ENCODE measurements around the gene STK11IP. TPM values are rescaled to one million over a fixed set of nuclear protein-coding genes. Genes with fewer than 3 reads are reported as not detected.

Gene STK11IP
- total RNA-seq, 1 donor from 2014 or later = 32.9 TPM

DNA sequence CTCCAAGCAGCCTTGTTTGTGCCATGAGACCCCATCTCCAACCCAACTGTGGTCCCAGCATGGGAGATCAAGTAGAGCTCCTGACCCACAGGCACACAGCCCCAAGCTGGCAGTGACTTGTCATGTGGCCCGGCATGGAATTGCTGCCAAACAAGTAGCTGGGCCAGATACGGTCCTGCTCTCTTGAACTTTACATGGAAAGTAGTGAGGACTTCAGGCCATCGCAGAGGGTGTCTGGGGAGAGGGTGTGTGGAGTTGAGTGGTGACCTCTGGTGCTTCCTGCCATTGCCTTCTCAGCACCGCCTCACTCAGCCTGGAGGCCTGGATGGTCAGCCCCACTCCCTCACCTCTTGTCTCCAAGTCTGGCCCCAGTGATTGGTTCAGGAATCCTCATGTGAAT lies 18.9 kb downstream of the STK11IP start:
- TF ChIP-seq, protein P1, sequence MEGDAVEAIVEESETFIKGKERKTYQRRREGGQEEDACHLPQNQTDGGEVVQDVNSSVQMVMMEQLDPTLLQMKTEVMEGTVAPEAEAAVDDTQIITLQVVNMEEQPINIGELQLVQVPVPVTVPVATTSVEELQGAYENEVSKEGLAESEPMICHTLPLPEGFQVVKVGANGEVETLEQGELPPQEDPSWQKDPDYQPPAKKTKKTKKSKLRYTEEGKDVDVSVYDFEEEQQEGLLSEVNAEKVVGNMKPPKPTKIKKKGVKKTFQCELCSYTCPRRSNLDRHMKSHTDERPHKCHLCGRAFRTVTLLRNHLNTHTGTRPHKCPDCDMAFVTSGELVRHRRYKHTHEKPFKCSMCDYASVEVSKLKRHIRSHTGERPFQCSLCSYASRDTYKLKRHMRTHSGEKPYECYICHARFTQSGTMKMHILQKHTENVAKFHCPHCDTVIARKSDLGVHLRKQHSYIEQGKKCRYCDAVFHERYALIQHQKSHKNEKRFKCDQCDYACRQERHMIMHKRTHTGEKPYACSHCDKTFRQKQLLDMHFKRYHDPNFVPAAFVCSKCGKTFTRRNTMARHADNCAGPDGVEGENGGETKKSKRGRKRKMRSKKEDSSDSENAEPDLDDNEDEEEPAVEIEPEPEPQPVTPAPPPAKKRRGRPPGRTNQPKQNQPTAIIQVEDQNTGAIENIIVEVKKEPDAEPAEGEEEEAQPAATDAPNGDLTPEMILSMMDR (conservative IDR thresholded peaks at IDR 0.05) = no peak
- H3K9me3 Mint-ChIP-seq = no peaks in the 10 kb centered on the region
- no peak for DNase-seq (ENCODE audit: low read depth, low spot score)
- H3K27ac Mint-ChIP-seq (ENCODE audit: unreplicated experiment) = no peak overlapping the region
- H3K4me3 Mint-ChIP-seq = no peak overlapping the region
- peaks cover 4% of the 10 kb centered on the region for H3K27me3 Mint-ChIP-seq (ENCODE audit: low read depth)
- no peaks in the 10 kb centered on the region for H3K4me1 Mint-ChIP-seq
- H3K36me3 Mint-ChIP-seq (ENCODE audit: low read depth) = no peaks in the 10 kb centered on the region

DNA sequence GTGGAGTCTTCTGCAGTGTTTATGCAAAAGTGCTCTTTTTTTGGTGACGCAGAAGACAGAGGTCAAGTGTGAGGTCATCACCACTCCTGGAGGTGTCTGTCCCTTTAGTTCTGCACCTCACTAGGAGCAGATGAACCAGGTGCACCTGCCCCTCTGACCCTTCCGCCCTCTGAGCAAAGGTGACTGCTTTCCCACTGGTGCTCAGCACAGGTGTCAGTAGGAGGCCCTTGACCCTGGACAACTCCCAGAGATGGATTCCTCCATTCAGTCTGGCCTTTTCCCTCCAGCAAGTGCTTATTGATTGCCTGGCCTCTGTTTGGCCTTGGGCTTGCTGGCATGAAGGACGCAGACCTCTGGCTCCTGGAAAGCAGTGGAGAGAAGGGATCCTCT lies 21.1 kb downstream of the STK11IP start:
- no peak overlapping the region for H3K27ac Mint-ChIP-seq (ENCODE audit: unreplicated experiment)

DNA sequence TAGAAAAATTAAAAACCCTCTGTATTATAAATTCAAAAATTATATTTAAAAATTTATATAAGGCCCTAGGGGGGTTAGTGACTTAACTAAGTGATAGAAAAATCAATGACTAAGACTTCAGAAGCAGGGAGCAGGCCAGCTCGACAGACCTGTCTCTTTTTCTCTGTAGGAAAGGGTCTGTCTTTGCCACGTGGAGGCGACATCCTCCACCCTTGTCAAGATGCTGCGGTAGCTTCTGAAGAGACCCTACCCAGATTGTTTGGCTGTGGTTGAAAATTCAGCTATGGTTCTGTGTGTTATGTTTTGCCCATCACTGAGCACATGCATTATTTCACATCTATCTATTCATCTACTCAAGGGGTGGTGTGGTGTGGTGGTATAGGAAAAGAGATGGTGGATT lies 21.6 kb downstream of the STK11IP start:
- Mint-ChIP-seq H3K36me3 (ENCODE audit: low read depth) (no peaks in the 10 kb centered on the region), H3K4me1 (no peaks in the 10 kb centered on the region), H3K27me3 (ENCODE audit: low read depth) (peaks cover 25% of the 10 kb centered on the region), H3K9me3 (no peaks in the 10 kb centered on the region), H3K27ac (ENCODE audit: unreplicated experiment) (no peak overlapping the region), H3K4me3 (no peak overlapping the region)
- no peak for DNase-seq (ENCODE audit: low read depth, low spot score)
- TF ChIP-seq, protein P1 (conservative IDR thresholded peaks at IDR 0.05) = peak; percentile 39

More for the DNA sequence above, 21.1 kb downstream of the STK11IP start:
- TF ChIP-seq, protein P1 (conservative IDR thresholded peaks at IDR 0.05) = no peak
- H3K4me1 Mint-ChIP-seq = no peaks in the 10 kb centered on the region
- peaks cover 20% of the 10 kb centered on the region for H3K27me3 Mint-ChIP-seq (ENCODE audit: low read depth)
- no peak for DNase-seq (ENCODE audit: low read depth, low spot score)
- no peak overlapping the region for H3K4me3 Mint-ChIP-seq
- no peaks in the 10 kb centered on the region for H3K9me3 Mint-ChIP-seq
- H3K36me3 Mint-ChIP-seq (ENCODE audit: low read depth) = no peaks in the 10 kb centered on the region

DNA sequence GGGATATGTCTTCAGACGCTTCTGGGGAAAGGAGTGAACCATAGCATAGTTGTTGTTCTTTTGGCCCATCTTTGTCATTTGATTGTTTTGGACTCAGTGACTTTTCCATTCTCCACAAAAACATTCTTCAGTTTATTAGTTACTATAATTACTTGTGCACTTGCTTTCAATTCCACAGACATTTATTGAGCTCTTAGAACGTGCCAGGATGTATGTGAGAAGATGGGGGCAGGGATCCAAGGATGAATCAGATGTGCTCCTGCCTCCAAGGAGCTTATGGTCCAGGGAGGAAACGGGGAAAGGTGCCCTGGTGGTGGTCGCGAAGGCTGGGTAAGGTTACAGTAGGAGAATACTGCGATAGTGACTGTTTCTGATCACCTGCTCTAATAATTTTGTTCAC lies 22.9 kb downstream of the STK11IP start:
- H3K27me3 Mint-ChIP-seq (ENCODE audit: low read depth) = peaks cover 26% of the 10 kb centered on the region
- H3K36me3 Mint-ChIP-seq (ENCODE audit: low read depth) = no peaks in the 10 kb centered on the region
- DNase-seq (ENCODE audit: low read depth, low spot score) = no peak
- H3K27ac Mint-ChIP-seq (ENCODE audit: unreplicated experiment) = no peak overlapping the region
- H3K4me3 Mint-ChIP-seq = no peak overlapping the region
- no peaks in the 10 kb centered on the region for H3K9me3 Mint-ChIP-seq
- TF ChIP-seq, protein P1 (conservative IDR thresholded peaks at IDR 0.05) = no peak
- H3K4me1 Mint-ChIP-seq = no peaks in the 10 kb centered on the region

DNA sequence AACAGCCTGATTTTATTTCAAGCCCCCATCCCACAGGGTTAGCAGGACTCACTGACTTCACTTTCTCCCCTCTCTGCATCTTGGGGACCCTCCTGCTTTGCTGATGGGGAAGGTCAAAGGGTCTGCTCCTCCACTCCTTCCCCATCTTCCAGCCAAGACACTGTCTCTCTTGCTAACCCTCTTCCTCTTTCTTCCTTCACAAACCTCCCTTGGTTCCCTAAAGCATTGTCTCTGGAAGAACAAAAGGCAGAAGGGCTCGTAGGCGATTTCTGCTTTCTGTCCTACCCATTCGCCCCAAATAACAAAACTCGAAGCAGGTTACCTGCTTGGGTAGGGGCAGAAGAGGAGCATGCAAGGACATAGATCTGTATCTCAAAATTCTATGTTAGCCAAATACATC lies 24.3 kb downstream of the STK11IP start:
- Mint-ChIP-seq H3K9me3 (no peaks in the 10 kb centered on the region), H3K27me3 (ENCODE audit: low read depth) (peaks cover 36% of the 10 kb centered on the region), H3K27ac (ENCODE audit: unreplicated experiment) (no peak overlapping the region), H3K4me3 (no peak overlapping the region), H3K4me1 (peaks cover 5% of the 10 kb centered on the region), H3K36me3 (ENCODE audit: low read depth) (no peaks in the 10 kb centered on the region)
- no peak for DNase-seq (ENCODE audit: low read depth, low spot score)
- TF ChIP-seq, protein P1 (conservative IDR thresholded peaks at IDR 0.05) = no peak

DNA sequence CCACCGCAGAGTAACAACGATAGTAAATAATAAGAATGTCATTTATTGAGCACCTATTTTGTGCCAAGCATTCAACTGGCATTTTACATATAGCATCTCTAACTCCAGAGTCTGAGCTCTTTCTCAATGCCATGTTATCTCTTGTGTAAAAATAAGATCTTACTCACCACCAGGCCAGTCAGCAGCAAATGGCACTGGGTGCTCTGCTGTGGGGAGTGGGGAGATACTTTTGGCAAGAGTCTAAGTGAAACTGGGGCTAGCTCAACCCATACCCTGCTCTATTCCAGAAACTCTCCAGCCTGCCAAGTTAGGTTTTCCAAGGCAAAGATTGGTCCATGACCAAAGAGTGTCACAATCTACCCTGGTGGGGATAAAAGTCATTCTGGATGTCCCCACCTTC lies 24.8 kb downstream of the STK11IP start:
- Mint-ChIP-seq H3K27ac (ENCODE audit: unreplicated experiment) (no peak overlapping the region), H3K4me1 (peaks cover 6% of the 10 kb centered on the region), H3K27me3 (ENCODE audit: low read depth) (peaks cover 37% of the 10 kb centered on the region), H3K9me3 (no peaks in the 10 kb centered on the region), H3K4me3 (no peak overlapping the region), H3K36me3 (ENCODE audit: low read depth) (no peaks in the 10 kb centered on the region)
- no peak for DNase-seq (ENCODE audit: low read depth, low spot score)
- TF ChIP-seq, protein P1 (conservative IDR thresholded peaks at IDR 0.05) = no peak

Data from neural crest cell (in vitro differentiated cells).